Adrenal gland (tissue), 5 donors: ENCODE measurements around the gene EBF3.

Experiments
- POLR2A ChIP-seq, 2 donors: fragments of 450-650 bp; IDR thresholded peaks; one replicate each; pipeline ENCODE4 v1.6.1; 2017; ENCODE audit warnings: antibody characterized with exemption in 2 of 2, mild to moderate bottlenecking in 2 of 2, moderate library complexity in 1 of 2
- TF ChIP-seq, protein P1 (sequence below), 6 experiments: fragments of 450-650 bp in 4 of 6; fragments of 200-600 bp in 2 of 6; sonication (generic) in 1 of 6; IDR thresholded peaks; 1 replicate in 5 of 6; 2 replicates in 1 of 6; pipeline versions ENCODE4 v1.5.1 to v1.8.0; 2016 to 2021; ENCODE audit warnings: antibody characterized with exemption in 6 of 6, mild to moderate bottlenecking in 2 of 6, moderate library complexity in 1 of 6
- donor health status: DM: no; HTN: no; CAD: no.

DNA sequence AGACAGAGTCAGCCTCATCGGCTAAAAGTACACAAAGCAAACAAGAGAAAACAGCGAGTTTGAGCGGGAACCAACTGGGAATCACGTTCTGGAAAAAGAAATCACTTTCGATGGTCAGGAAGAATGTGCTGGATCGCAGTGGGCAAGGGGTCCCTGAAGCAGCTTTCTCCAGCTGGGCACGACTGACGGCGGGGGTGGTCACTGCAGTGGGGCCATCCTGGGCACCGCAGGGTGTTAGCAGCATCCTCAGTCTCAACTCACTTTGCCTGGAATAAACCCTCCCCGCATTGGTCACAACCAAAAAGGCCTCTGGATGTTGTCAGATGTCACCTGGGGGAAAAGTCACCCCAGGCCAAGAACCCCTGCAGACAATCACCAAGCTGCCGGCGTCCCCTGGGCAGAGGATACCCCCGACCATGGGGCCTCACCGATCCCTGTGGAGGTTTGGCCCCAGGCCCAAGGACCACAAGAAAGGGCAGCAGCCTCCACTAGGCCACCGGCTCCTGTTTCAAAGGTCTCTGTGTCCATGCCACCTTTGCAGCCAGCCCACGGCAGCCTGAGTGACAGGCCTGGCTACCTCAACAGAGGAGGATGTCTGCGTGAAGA is 42.9 kb downstream of the EBF3 start:
- TF ChIP-seq, protein P1, sequence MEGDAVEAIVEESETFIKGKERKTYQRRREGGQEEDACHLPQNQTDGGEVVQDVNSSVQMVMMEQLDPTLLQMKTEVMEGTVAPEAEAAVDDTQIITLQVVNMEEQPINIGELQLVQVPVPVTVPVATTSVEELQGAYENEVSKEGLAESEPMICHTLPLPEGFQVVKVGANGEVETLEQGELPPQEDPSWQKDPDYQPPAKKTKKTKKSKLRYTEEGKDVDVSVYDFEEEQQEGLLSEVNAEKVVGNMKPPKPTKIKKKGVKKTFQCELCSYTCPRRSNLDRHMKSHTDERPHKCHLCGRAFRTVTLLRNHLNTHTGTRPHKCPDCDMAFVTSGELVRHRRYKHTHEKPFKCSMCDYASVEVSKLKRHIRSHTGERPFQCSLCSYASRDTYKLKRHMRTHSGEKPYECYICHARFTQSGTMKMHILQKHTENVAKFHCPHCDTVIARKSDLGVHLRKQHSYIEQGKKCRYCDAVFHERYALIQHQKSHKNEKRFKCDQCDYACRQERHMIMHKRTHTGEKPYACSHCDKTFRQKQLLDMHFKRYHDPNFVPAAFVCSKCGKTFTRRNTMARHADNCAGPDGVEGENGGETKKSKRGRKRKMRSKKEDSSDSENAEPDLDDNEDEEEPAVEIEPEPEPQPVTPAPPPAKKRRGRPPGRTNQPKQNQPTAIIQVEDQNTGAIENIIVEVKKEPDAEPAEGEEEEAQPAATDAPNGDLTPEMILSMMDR (IDR thresholded peaks at IDR 0.05): no peak
- no peak for TF ChIP-seq POLR2A (IDR thresholded peaks at IDR 0.05)
